Body of pancreas (tissue), 4 donors: ENCODE results near the gene SETD1A.

ENCODE experiments used
- CTCF ChIP-seq, 7 experiments: fragments of 450-650 bp in 4 of 7; fragments of 200-600 bp in 3 of 7; sonication (generic) in 3 of 7; IDR thresholded peaks; one replicate each; pipeline ENCODE4 v1.5.1; 2016 to 2019; ENCODE audit warnings: antibody characterized with exemption in 7 of 7
- POLR2A ChIP-seq, 3 donors: fragments of 450-650 bp; IDR thresholded peaks; one replicate each; pipeline ENCODE4 v1.6.1; 2016; ENCODE audit warnings: antibody characterized with exemption in 3 of 3, mild to moderate bottlenecking in 2 of 3

- TF ChIP-seq POLR2A (IDR thresholded peaks at IDR 0.05) = no peak
- TF ChIP-seq CTCF (IDR thresholded peaks at IDR 0.05) = peak; percentile 72 to 92 (median 88)
Measured at GRCh38 chr16:30941600-30942425, 15.7 kb upstream of the SETD1A start.
